Body of pancreas (tissue), 4 donors: ENCODE results near the gene OR1I1. TPM values are rescaled to one million over a fixed set of nuclear protein-coding genes. Genes with fewer than 3 reads are reported as not detected.

Experiments
- ATAC-seq: fragments of 150-250 bp; one replicate; pipeline ENCODE4 v1.9.1; 2016
- DNase-seq, 4 donors: peaks; one replicate each; pipeline ENCODE4 v3.0.0-alpha.2; 2019
- H3K27ac ChIP-seq, 4 donors: fragments of 200-600 bp; sonication (generic); 1 replicate in 3 of 4; 2 replicates in 1 of 4; pipeline versions ENCODE4 v1.5.1 to v1.6.1; 2016 to 2019; ENCODE audit warnings: mild to moderate bottlenecking in 1 of 4, mixed read lengths in 1 of 4, moderate library complexity in 1 of 4
- H3K27me3 ChIP-seq, 2 donors: fragments of 200-600 bp; sonication (generic); one replicate each; pipeline ENCODE4 v1.6.0; 2016; ENCODE audit warnings: mild to moderate bottlenecking in 1 of 2
- H3K36me3 ChIP-seq, 2 donors: fragments of 200-600 bp; sonication (generic); replicated peaks in 1 of 2; 2 replicates each; pipeline ENCODE4 v1.5.1; 2016; ENCODE audit warnings: low read depth in 2 of 2; ENCODE audit not compliant: insufficient read depth in 1 of 2
- H3K4me1 ChIP-seq: fragments of 200-600 bp; sonication (generic); one replicate; pipeline ENCODE4 v1.6.0; 2016
- H3K4me3 ChIP-seq, 2 donors: fragments of 200-600 bp; sonication (generic); 1 replicate in 1 of 2; 2 replicates in 1 of 2; pipeline ENCODE4 v1.5.1; 2016 to 2019
- H3K9me3 ChIP-seq, 3 donors: fragments of 200-600 bp; sonication (generic); 1 replicate in 2 of 3; 2 replicates in 1 of 3; pipeline ENCODE4 v1.5.1; 2016
- CTCF ChIP-seq, 7 experiments: fragments of 450-650 bp in 4 of 7; fragments of 200-600 bp in 3 of 7; sonication (generic) in 3 of 7; IDR thresholded peaks; one replicate each; pipeline ENCODE4 v1.5.1; 2016 to 2019; ENCODE audit warnings: antibody characterized with exemption in 7 of 7
- POLR2A ChIP-seq, 3 donors: fragments of 450-650 bp; IDR thresholded peaks; one replicate each; pipeline ENCODE4 v1.6.1; 2016; ENCODE audit warnings: antibody characterized with exemption in 3 of 3, mild to moderate bottlenecking in 2 of 3
- WGBS, 2 donors: methylation state at CpG; one replicate each; pipeline ENCODE4 v1.1.5; 2017; 5-methylcytosine and 5-hydroxymethylcytosine counted together
- intact Hi-C: fragments of 100-400 bp; cut with DNase I; formaldehyde crosslinking; loops from one replicate; pipeline ENCODE4 v1.15.1; 2023
- total RNA-seq, 2 donors: library from RNA; depleted of rRNA; stranded (reverse); fragments of >200 nt; gene quantifications; one replicate each; pipeline ENCODE4 v1.1.0, GENCODE V29; 2016

Gene OR1I1
- total RNA-seq, 2 donors from 2014 or later, result not detected

GRCh38 chr19:15108145-15108844 is 26.3 kb downstream of the OR1I1 start:
- Histone ChIP-seq H3K27me3 (no peaks in the 10 kb centered on the region), H3K4me3 (peak overlapping the region in 1 of 2 donors; percentile 48), H3K9me3 (peaks cover 0 to 4% (median 0%) of the 10 kb centered on the region in 3 donors), H3K27ac (peak overlapping the region in 3 of 4 donors; percentile 74 to 86 (median 82)), H3K4me1 (peaks cover 4% of the 10 kb centered on the region), H3K36me3 (no peaks in the 10 kb centered on the region)
- TF ChIP-seq POLR2A (IDR thresholded peaks at IDR 0.05), result no peak
- TF ChIP-seq CTCF (IDR thresholded peaks at IDR 0.05), result no peak
- no peak for DNase-seq
- WGBS, 2 donors, result 48% methylated on average over 10 of the region's 10 CpGs
- intact Hi-C loops, result no loop called here
- ATAC-seq, result no peak

- 86 to 91% methylated on average over 7 to 16 of the region's 21 CpGs for WGBS, 2 donors
- peaks cover 0 to 3% of the 10 kb centered on the region in 2 donors for H3K36me3 ChIP-seq
- no peak for TF ChIP-seq POLR2A (IDR thresholded peaks at IDR 0.05)
- no peak for TF ChIP-seq CTCF (IDR thresholded peaks at IDR 0.05)
- DNase-seq (no peak), ATAC-seq (no peak)
- intact Hi-C loops, result no loop called here
- peaks cover 4% of the 10 kb centered on the region for H3K4me1 ChIP-seq
- H3K27me3 ChIP-seq, result no peaks in the 10 kb centered on the region
- H3K9me3 ChIP-seq, result no peaks in the 10 kb centered on the region
- no peak overlapping the region for H3K4me3 ChIP-seq
- peak overlapping the region in 1 of 4 donors; percentile 82 for H3K27ac ChIP-seq
Observed at GRCh38 chr19:15108845-15109767, 27.1 kb downstream of the OR1I1 start.

- ATAC-seq (no peak), DNase-seq (no peak)
- 86 to 91% methylated on average over 7 to 36 of the region's 49 CpGs for WGBS, 2 donors
- H3K27me3 ChIP-seq, result no peaks in the 10 kb centered on the region
- no peak overlapping the region for H3K27ac ChIP-seq
- H3K4me1 ChIP-seq, result peaks cover 4% of the 10 kb centered on the region
- TF ChIP-seq POLR2A (IDR thresholded peaks at IDR 0.05) (no peak), CTCF (IDR thresholded peaks at IDR 0.05) (no peak)
- H3K4me3 ChIP-seq, result no peak overlapping the region
- H3K36me3 ChIP-seq, result peaks cover 0 to 3% of the 10 kb centered on the region in 2 donors
- H3K9me3 ChIP-seq, result no peaks in the 10 kb centered on the region
- intact Hi-C loops, result no loop called here
Observed at GRCh38 chr19:15109768-15110417, 27.9 kb downstream of the OR1I1 start.

- TF ChIP-seq POLR2A (IDR thresholded peaks at IDR 0.05) (no peak), CTCF (IDR thresholded peaks at IDR 0.05) (no peak)
- Histone ChIP-seq H3K9me3 (no peaks in the 10 kb centered on the region), H3K27me3 (no peaks in the 10 kb centered on the region), H3K4me3 (no peak overlapping the region), H3K4me1 (peaks cover 4% of the 10 kb centered on the region), H3K36me3 (peaks cover 0 to 3% of the 10 kb centered on the region in 2 donors), H3K27ac (no peak overlapping the region)
- ATAC-seq (no peak), DNase-seq (no peak)
- 86% methylated on average over 14 of the region's 17 CpGs; no CpG with 5 or more reads in 1 of the 2 donors for WGBS, 2 donors
- intact Hi-C loops, result no loop called here
Observed at GRCh38 chr19:15110418-15110815, 28.4 kb downstream of the OR1I1 start.
